ENCODE data around the gene SLC2A6. TPM values are rescaled to one million over a fixed set of nuclear protein-coding genes. Genes with fewer than 3 reads are reported as not detected.

The SLC2A6 gene
- total and polyA plus RNA-seq, 10 of the 15 experiments (the other 5 are each of a cell fraction or from before 2014, with no cell fraction given): 1.1 to 37.9 (median 18.3) TPM

- ChIA-PET SMC1A (ENCODE audit: uncharacterized antibody, unreplicated experiment) (no interaction called here), RAD21 (ENCODE audit: unreplicated experiment) (interaction anchor here (2.9 kb wide), 1 partner anchor 17 kb away, joined by 20 read pairs; the partner anchor contains the start of gene SLC2A6), POLR2A (no interaction called here), CTCF (interaction anchor here (1.4 to 1.6 kb wide), 2 partner anchors 15 to 25 kb away, joined by 3 to 5 read pairs; no protein-coding TSS in a partner anchor)
- DNase-seq (ENCODE audit: low read depth, low spot score): no peak
- Histone ChIP-seq H3K4me2 (ENCODE audit: control insufficient read depth, insufficient read depth) (no peak overlapping the region), H3K36me3 (ENCODE audit: control insufficient read depth in 2 of 2, insufficient read depth in 2 of 2, low read length in 1 of 2) (no peaks in the 10 kb centered on the region), H3K79me2 (ENCODE audit: control insufficient read depth, insufficient read depth, low read length) (no peaks in the 10 kb centered on the region), H3K9ac (ENCODE audit: control insufficient read depth, insufficient read depth, low read length) (no peak overlapping the region), H3K4me3 (no peak overlapping the region), H3K9me3 (replicated peaks; ENCODE audit: control insufficient read depth, insufficient read depth, low read length) (no peaks in the 10 kb centered on the region), H2AFZ (ENCODE audit: control insufficient read depth, low read depth, low read length) (no peak overlapping the region), H3K27me3 (replicated peaks in 1 of 2; ENCODE audit: control insufficient read depth in 2 of 2, insufficient read depth in 2 of 2, low read length in 1 of 2) (no peaks in the 10 kb centered on the region; a peak in 2 of 4 replicates), H3K27ac (ENCODE audit: control insufficient read depth, insufficient read depth) (no peak overlapping the region), H3K4me1 (ENCODE audit: control insufficient read depth, insufficient read depth, low read length) (peaks cover 9% of the 10 kb centered on the region), H4K20me1 (ENCODE audit: control insufficient read depth, insufficient read depth) (no peaks in the 10 kb centered on the region)
- intact Hi-C loops (cut with micrococcal nuclease; ENCODE audit: unreplicated experiment): no loop called here
- WGBS (ENCODE audit: insufficient coverage, insufficient replicate concordance, low lambda C conversion rate, missing lambda C conversion rate): 37% methylated on average over 4 of the region's 4 CpGs
- in situ Hi-C loops (cut with MboI): no loop called here
- BruUV-seq (replicated peaks): no TSS peak
- no peak for TF ChIP-seq IKZF1 (conservative IDR thresholded peaks at IDR 0.05)
- TF ChIP-seq, protein P1, sequence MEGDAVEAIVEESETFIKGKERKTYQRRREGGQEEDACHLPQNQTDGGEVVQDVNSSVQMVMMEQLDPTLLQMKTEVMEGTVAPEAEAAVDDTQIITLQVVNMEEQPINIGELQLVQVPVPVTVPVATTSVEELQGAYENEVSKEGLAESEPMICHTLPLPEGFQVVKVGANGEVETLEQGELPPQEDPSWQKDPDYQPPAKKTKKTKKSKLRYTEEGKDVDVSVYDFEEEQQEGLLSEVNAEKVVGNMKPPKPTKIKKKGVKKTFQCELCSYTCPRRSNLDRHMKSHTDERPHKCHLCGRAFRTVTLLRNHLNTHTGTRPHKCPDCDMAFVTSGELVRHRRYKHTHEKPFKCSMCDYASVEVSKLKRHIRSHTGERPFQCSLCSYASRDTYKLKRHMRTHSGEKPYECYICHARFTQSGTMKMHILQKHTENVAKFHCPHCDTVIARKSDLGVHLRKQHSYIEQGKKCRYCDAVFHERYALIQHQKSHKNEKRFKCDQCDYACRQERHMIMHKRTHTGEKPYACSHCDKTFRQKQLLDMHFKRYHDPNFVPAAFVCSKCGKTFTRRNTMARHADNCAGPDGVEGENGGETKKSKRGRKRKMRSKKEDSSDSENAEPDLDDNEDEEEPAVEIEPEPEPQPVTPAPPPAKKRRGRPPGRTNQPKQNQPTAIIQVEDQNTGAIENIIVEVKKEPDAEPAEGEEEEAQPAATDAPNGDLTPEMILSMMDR (IDR thresholded peaks at IDR 0.05 in 2 of 3, conservative IDR thresholded peaks at IDR 0.05 in 1 of 3; ENCODE audit: control insufficient read depth in 2 of 3, extremely low read depth in 1 of 3, insufficient read depth in 1 of 3, low read depth in 3 of 3, low read length in 3 of 3): peak in 2 of 3 experiments; percentile 10 to 31; a peak in 3 of 6 replicates
- FAIRE-seq: no peak
- no peak for ATAC-seq
Observed at GRCh38 chr9:133461975-133462374, 16.9 kb downstream of the SLC2A6 start.
